Measurements from ENCODE around the gene ZNF76. TPM values are rescaled to one million over a fixed set of nuclear protein-coding genes. Genes with fewer than 3 reads are reported as not detected.

ZNF76 gene
- total and polyA plus RNA-seq, 2 donors (not counting 3 experiments of a cell fraction or from before 2014, with no cell fraction given): 27.9 to 34.6 TPM

GRCh38 chr6:35262596-35262995 lies 3.1 kb downstream of the ZNF76 start:
- dilution Hi-C loops (cut with MboI; ENCODE audit: extremely low pct_ligation_motif_present, low sequenced_read_pairs): no loop called here

More at GRCh38 chr6:35262596-35262995, 3.1 kb downstream of the ZNF76 start:
- Histone ChIP-seq H2AFZ (ENCODE audit: low read depth, low read length) (no peak overlapping the region), H3K9me3 (replicated peaks; ENCODE audit: control insufficient read depth, insufficient read depth, low read length) (no peaks in the 10 kb centered on the region), H3K4me1 (ENCODE audit: control insufficient read depth, extremely low read depth, insufficient read depth, low read length) (peaks cover 14% of the 10 kb centered on the region), H3K36me3 (ENCODE audit: control insufficient read depth in 2 of 2, extremely low read depth in 1 of 2, insufficient read depth in 2 of 2, low read length in 2 of 2) (no peaks in the 10 kb centered on the region), H4K20me1 (replicated peaks; ENCODE audit: control insufficient read depth, extremely low read depth, insufficient read depth, low read length) (no peaks in the 10 kb centered on the region), H3K27me3 (ENCODE audit: control insufficient read depth in 2 of 2, insufficient read depth in 2 of 2, low read length in 2 of 2) (no peaks in the 10 kb centered on the region), H3K27ac (ENCODE audit: insufficient read depth, low read depth, low read length) (no peak overlapping the region), H3K9me1 (replicated peaks; ENCODE audit: control insufficient read depth, extremely low read depth, insufficient read depth, low read length) (no peaks in the 10 kb centered on the region), H3K4me3 (replicated peaks in 1 of 3; ENCODE audit: insufficient read depth in 1 of 3, low read depth in 1 of 3, low read length in 3 of 3) (no peak overlapping the region), H3K79me2 (ENCODE audit: control insufficient read depth, insufficient read depth, low read length) (peaks cover 3% of the 10 kb centered on the region), H3K4me2 (ENCODE audit: insufficient read depth, low read length) (no peak overlapping the region), H3K9ac (replicated peaks; ENCODE audit: extremely low read depth, insufficient read depth, low read length) (no peak overlapping the region)
- CTCF ChIA-PET: no interaction called here
- FAIRE-seq: no peak
- TF ChIP-seq GATA2 (IDR thresholded peaks at IDR 0.05; ENCODE audit: insufficient read depth, insufficient read length, low read depth, low read length): no peak
- TF ChIP-seq FOS (IDR thresholded peaks at IDR 0.05; ENCODE audit: borderline replicate concordance, insufficient read depth, low read length): no peak
- TF ChIP-seq CTCF (IDR thresholded peaks at IDR 0.05; ENCODE audit: extremely low read depth in 1 of 2, insufficient read depth in 1 of 2, low read depth in 1 of 2, low read length in 2 of 2): no peak
- TF ChIP-seq JUN (IDR thresholded peaks at IDR 0.05; ENCODE audit: borderline replicate concordance, insufficient read depth, insufficient read length, low read depth): no peak
- TF ChIP-seq EZH2 (IDR thresholded peaks at IDR 0.05; ENCODE audit: borderline replicate concordance, low read depth, low read length, severe bottlenecking): no peak
- no peak for TF ChIP-seq MAX (IDR thresholded peaks at IDR 0.05; ENCODE audit: insufficient read depth, insufficient read length)
- no peak for TF ChIP-seq POLR2A (IDR thresholded peaks at IDR 0.05; ENCODE audit: low read depth, low read length)
- TF ChIP-seq POLR2AphosphoS5 (IDR thresholded peaks at IDR 0.05; ENCODE audit: insufficient read depth, low read depth, low read length): no peak
- TF ChIP-seq MYC (IDR thresholded peaks at IDR 0.05; ENCODE audit: low read depth, low read length): no peak
- BruUV-seq (replicated peaks): no TSS peak
- no peak for DNase-seq (ENCODE audit: low read depth, low spot score)
- intact Hi-C loops (cut with micrococcal nuclease): no loop called here
- POLR2A ChIA-PET: no interaction called here
